PFSK-1 (cell line): ENCODE measurements around the gene TTLL11.

Experiments used
- FOXP2 ChIP-seq: optimal IDR thresholded peaks from 2 replicates; pipeline ENCODE3; 2011; ENCODE audit warnings: borderline replicate concordance, control low read depth, inconsistent platforms; ENCODE audit not compliant: insufficient read depth; ENCODE audit errors: extremely low read length, extremely low read depth
- POLR2AphosphoS5 ChIP-seq: IDR thresholded peaks from 2 replicates; pipeline ENCODE4 v1.6.1; 2012; ENCODE audit warnings: low read depth, mild to moderate bottlenecking, control low read depth, low read length, moderate library complexity
- SIN3A ChIP-seq: IDR thresholded peaks from 2 replicates; pipeline ENCODE4 v1.6.1; 2012; ENCODE audit warnings: mild to moderate bottlenecking, low read length, moderate library complexity, borderline replicate concordance; ENCODE audit not compliant: insufficient read depth
- TAF1 ChIP-seq: IDR thresholded peaks from 2 replicates; pipeline ENCODE4 v1.6.1; 2012; ENCODE audit warnings: low read length, control low read depth, borderline replicate concordance; ENCODE audit not compliant: insufficient read depth
- TF ChIP-seq, protein P1 (sequence below), 2 experiments: IDR thresholded peaks; 2 replicates each; pipeline versions ENCODE4 v1.6.1 to v1.8.0; 2011 to 2012; ENCODE audit warnings: low read depth in 2 of 2, low read length in 2 of 2, control low read depth in 1 of 2, inconsistent platforms in 1 of 2, mild to moderate bottlenecking in 1 of 2, moderate library complexity in 1 of 2; ENCODE audit not compliant: insufficient read depth in 1 of 2

DNA sequence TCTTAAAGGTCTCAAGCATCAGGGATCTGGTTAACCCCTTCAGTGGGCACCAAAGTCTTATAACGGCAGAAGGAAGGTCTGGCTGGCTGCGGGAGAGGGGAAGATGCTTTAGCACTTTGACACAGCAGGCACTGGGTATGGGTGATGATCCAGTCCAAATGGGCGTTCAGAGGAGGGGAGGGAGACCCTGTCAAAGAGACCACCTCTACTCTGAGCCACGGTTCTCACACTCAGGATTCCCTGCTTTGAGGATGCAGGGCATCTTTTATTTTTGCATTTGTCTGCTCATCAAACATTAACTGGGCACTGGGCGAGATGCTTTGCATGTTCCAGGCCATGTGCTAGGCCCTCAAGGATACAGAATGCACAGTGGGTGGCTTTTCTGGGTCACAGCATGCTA lies 237.6 kb downstream of the TTLL11 start:
- no peak for TF ChIP-seq POLR2AphosphoS5
- TF ChIP-seq, protein P1, sequence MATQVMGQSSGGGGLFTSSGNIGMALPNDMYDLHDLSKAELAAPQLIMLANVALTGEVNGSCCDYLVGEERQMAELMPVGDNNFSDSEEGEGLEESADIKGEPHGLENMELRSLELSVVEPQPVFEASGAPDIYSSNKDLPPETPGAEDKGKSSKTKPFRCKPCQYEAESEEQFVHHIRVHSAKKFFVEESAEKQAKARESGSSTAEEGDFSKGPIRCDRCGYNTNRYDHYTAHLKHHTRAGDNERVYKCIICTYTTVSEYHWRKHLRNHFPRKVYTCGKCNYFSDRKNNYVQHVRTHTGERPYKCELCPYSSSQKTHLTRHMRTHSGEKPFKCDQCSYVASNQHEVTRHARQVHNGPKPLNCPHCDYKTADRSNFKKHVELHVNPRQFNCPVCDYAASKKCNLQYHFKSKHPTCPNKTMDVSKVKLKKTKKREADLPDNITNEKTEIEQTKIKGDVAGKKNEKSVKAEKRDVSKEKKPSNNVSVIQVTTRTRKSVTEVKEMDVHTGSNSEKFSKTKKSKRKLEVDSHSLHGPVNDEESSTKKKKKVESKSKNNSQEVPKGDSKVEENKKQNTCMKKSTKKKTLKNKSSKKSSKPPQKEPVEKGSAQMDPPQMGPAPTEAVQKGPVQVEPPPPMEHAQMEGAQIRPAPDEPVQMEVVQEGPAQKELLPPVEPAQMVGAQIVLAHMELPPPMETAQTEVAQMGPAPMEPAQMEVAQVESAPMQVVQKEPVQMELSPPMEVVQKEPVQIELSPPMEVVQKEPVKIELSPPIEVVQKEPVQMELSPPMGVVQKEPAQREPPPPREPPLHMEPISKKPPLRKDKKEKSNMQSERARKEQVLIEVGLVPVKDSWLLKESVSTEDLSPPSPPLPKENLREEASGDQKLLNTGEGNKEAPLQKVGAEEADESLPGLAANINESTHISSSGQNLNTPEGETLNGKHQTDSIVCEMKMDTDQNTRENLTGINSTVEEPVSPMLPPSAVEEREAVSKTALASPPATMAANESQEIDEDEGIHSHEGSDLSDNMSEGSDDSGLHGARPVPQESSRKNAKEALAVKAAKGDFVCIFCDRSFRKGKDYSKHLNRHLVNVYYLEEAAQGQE (IDR thresholded peaks at IDR 0.05; ENCODE audit: insufficient read depth in 1 of 2, low read depth in 2 of 2, low read length in 2 of 2) = no peak
- no peak for TF ChIP-seq FOXP2
- TF ChIP-seq TAF1 = no peak
- TF ChIP-seq SIN3A = no peak
